Measurements from ENCODE around the gene SEMA4D.

SEMA4D gene

GRCh38 chr9:89529243-89530035, 31.5 kb upstream of the SEMA4D start:
- H3K27ac ChIP-seq = no peak overlapping the region
- TF ChIP-seq CTCF (IDR thresholded peaks at IDR 0.05) (no peak), ZFX (IDR thresholded peaks at IDR 0.05; ENCODE audit: borderline replicate concordance) (no peak)

GRCh38 chr9:89528540-89528939, 30.6 kb upstream of the SEMA4D start:
- H3K27ac ChIP-seq = no peak overlapping the region
- TF ChIP-seq CTCF (IDR thresholded peaks at IDR 0.05) (no peak), ZFX (IDR thresholded peaks at IDR 0.05; ENCODE audit: borderline replicate concordance) (no peak)

GRCh38 chr9:89528131-89528530, 30.2 kb upstream of the SEMA4D start:
- TF ChIP-seq CTCF (IDR thresholded peaks at IDR 0.05) (no peak), ZFX (IDR thresholded peaks at IDR 0.05; ENCODE audit: borderline replicate concordance) (no peak)
- H3K27ac ChIP-seq = no peak overlapping the region

- TF ChIP-seq ZFX (IDR thresholded peaks at IDR 0.05; ENCODE audit: borderline replicate concordance) = no peak
- TF ChIP-seq CTCF (IDR thresholded peaks at IDR 0.05) = no peak
- no peak overlapping the region for H3K27ac ChIP-seq
These were observed 29.2 kb upstream of the SEMA4D start for GRCh38 chr9:89527084-89527483.

GRCh38 chr9:89526667-89527066, 28.8 kb upstream of the SEMA4D start:
- TF ChIP-seq ZFX (IDR thresholded peaks at IDR 0.05; ENCODE audit: borderline replicate concordance) = no peak
- TF ChIP-seq CTCF (IDR thresholded peaks at IDR 0.05) = no peak

GRCh38 chr9:89525446-89526374, 27.8 kb upstream of the SEMA4D start:
- no peak for TF ChIP-seq ZFX (IDR thresholded peaks at IDR 0.05; ENCODE audit: borderline replicate concordance)
- no peak for TF ChIP-seq CTCF (IDR thresholded peaks at IDR 0.05)
- no peak overlapping the region for H3K27ac ChIP-seq

More at GRCh38 chr9:89526667-89527066, 28.8 kb upstream of the SEMA4D start:
- H3K27ac ChIP-seq = no peak overlapping the region
